ENCODE measurements around the gene SPON1. TPM values are rescaled to one million over a fixed set of nuclear protein-coding genes. Genes with fewer than 3 reads are reported as not detected.

SPON1 gene
- total RNA-seq, 3 donors from 2014 or later (not counting 1 experiment from before 2014, with no cell fraction given), result 0.09 to 0.18 TPM; not detected in 1

DNA sequence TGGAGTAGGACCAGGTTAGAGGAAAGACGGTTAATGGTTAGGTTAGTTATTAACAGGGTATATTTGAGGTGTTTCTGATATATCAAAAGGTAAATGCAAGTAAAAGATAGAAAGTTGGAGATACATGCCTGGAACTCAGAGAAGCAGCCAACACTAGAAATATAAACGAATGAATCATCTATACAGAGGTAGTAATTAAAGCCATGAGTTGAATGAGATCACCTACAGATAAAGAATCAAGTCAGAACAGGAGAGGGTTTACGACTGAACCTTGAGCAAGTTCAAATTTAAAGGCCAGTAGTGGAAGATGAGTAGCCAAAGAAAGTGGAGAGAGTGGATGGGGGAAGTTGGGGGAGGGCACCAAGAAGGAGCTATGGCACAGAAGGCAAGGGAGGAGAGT lies 73.9 kb downstream of the SPON1 start:
- TF ChIP-seq, protein P1, sequence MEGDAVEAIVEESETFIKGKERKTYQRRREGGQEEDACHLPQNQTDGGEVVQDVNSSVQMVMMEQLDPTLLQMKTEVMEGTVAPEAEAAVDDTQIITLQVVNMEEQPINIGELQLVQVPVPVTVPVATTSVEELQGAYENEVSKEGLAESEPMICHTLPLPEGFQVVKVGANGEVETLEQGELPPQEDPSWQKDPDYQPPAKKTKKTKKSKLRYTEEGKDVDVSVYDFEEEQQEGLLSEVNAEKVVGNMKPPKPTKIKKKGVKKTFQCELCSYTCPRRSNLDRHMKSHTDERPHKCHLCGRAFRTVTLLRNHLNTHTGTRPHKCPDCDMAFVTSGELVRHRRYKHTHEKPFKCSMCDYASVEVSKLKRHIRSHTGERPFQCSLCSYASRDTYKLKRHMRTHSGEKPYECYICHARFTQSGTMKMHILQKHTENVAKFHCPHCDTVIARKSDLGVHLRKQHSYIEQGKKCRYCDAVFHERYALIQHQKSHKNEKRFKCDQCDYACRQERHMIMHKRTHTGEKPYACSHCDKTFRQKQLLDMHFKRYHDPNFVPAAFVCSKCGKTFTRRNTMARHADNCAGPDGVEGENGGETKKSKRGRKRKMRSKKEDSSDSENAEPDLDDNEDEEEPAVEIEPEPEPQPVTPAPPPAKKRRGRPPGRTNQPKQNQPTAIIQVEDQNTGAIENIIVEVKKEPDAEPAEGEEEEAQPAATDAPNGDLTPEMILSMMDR (IDR thresholded peaks at IDR 0.05), result no peak
- no peak for DNase-seq
- Mint-ChIP-seq H3K4me1 (no peaks in the 10 kb centered on the region), H3K27me3 (ENCODE audit: low read depth in 2 of 2) (no peaks in the 10 kb centered on the region), H3K9me3 (no peaks in the 10 kb centered on the region), H3K36me3 (no peaks in the 10 kb centered on the region), H3K4me3 (no peak overlapping the region), H3K27ac (no peak overlapping the region)
- H3K9me3 ChIP-seq (ENCODE audit: control insufficient read depth, insufficient read depth, low read length), result no peaks in the 10 kb centered on the region
- H3K4me1 ChIP-seq (ENCODE audit: control insufficient read depth, insufficient read depth, low read length), result peaks cover 4% of the 10 kb centered on the region
- H3K36me3 ChIP-seq (ENCODE audit: control insufficient read depth, insufficient read depth, low read length), result no peaks in the 10 kb centered on the region
- WGBS (ENCODE audit: insufficient coverage), result 90% methylated on average over 3 of the region's 3 CpGs
- intact Hi-C loops (cut with micrococcal nuclease), result no loop called here
- ATAC-seq, result no peak
- H3K27me3 ChIP-seq (ENCODE audit: control insufficient read depth, insufficient read depth, low read length), result no peaks in the 10 kb centered on the region
- H3K27ac ChIP-seq (ENCODE audit: low read length), result no peak overlapping the region
- H3K4me3 ChIP-seq (ENCODE audit: low read length), result no peak overlapping the region

DNA sequence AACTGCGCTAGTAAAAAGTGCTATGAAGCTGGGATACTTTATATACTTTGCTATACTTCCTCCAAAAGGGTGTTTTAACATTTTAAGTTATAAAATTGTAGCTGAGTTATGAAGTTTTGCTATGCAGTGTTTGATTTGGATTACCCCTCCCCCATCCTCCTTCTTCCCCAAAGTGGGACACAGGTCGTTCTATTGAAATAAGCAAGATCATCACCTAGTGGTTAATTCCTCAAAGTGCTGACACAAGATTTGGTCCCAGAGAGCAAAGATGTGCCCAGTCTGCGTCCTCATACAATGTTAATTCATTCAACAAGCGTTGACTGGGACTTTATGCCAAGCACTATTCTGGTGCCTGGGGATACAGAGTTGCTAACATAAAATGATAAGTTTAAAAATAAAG lies 78.5 kb downstream of the SPON1 start:
- H3K36me3 Mint-ChIP-seq, result no peaks in the 10 kb centered on the region
- H3K4me3 Mint-ChIP-seq, result no peak overlapping the region
- Histone ChIP-seq H3K4me3 (ENCODE audit: low read length) (no peak overlapping the region), H3K27ac (ENCODE audit: low read length) (no peak overlapping the region), H3K4me1 (ENCODE audit: control insufficient read depth, insufficient read depth, low read length) (no peaks in the 10 kb centered on the region), H3K27me3 (ENCODE audit: control insufficient read depth, insufficient read depth, low read length) (no peaks in the 10 kb centered on the region), H3K36me3 (ENCODE audit: control insufficient read depth, insufficient read depth, low read length) (no peaks in the 10 kb centered on the region), H3K9me3 (ENCODE audit: control insufficient read depth, insufficient read depth, low read length) (no peaks in the 10 kb centered on the region)
- H3K4me1 Mint-ChIP-seq, result no peaks in the 10 kb centered on the region
- WGBS (ENCODE audit: insufficient coverage), result 59% methylated on average over 3 of the region's 4 CpGs
- TF ChIP-seq, protein P1 (IDR thresholded peaks at IDR 0.05), result no peak
- H3K27ac Mint-ChIP-seq, result no peak overlapping the region
- DNase-seq, result no peak
- no peak for ATAC-seq
- intact Hi-C loops (cut with micrococcal nuclease), result no loop called here
- H3K9me3 Mint-ChIP-seq, result no peaks in the 10 kb centered on the region
- H3K27me3 Mint-ChIP-seq (ENCODE audit: low read depth in 2 of 2), result no peaks in the 10 kb centered on the region

DNA sequence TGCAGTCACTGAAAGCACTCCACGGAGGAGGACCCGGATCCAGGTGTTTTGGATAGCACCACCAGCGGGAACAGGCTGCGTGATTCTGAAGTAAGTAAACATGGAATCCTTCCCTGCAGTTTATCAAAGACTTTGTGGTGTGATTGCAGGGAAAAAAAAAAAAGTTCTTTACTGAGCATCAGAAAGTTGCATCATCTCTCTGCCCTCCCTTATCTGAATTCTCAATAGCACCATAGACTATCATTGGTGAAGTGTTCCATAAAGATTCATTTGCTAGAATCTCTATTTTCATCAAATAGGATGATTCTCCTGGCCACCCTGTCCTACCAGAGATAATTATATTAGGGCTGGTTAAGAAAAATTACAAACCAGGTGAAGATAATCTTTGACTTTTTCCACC lies 79.0 kb downstream of the SPON1 start:
- WGBS (ENCODE audit: insufficient coverage), result 96% methylated on average over 4 of the region's 4 CpGs
- H3K27ac Mint-ChIP-seq, result no peak overlapping the region
- no peaks in the 10 kb centered on the region for H3K36me3 ChIP-seq (ENCODE audit: control insufficient read depth, insufficient read depth, low read length)
- H3K27ac ChIP-seq (ENCODE audit: low read length), result no peak overlapping the region
- H3K36me3 Mint-ChIP-seq, result no peaks in the 10 kb centered on the region
- no peaks in the 10 kb centered on the region for H3K4me1 ChIP-seq (ENCODE audit: control insufficient read depth, insufficient read depth, low read length)
- no peaks in the 10 kb centered on the region for H3K27me3 ChIP-seq (ENCODE audit: control insufficient read depth, insufficient read depth, low read length)
- no peaks in the 10 kb centered on the region for H3K27me3 Mint-ChIP-seq (ENCODE audit: low read depth in 2 of 2)
- no peak overlapping the region for H3K4me3 Mint-ChIP-seq
- no peaks in the 10 kb centered on the region for H3K4me1 Mint-ChIP-seq
- TF ChIP-seq, protein P1 (IDR thresholded peaks at IDR 0.05), result no peak
- ATAC-seq, result no peak
- H3K4me3 ChIP-seq (ENCODE audit: low read length), result no peak overlapping the region
- no peaks in the 10 kb centered on the region for H3K9me3 Mint-ChIP-seq
- intact Hi-C loops (cut with micrococcal nuclease), result no loop called here
- no peak for DNase-seq
- H3K9me3 ChIP-seq (ENCODE audit: control insufficient read depth, insufficient read depth, low read length), result no peaks in the 10 kb centered on the region

DNA sequence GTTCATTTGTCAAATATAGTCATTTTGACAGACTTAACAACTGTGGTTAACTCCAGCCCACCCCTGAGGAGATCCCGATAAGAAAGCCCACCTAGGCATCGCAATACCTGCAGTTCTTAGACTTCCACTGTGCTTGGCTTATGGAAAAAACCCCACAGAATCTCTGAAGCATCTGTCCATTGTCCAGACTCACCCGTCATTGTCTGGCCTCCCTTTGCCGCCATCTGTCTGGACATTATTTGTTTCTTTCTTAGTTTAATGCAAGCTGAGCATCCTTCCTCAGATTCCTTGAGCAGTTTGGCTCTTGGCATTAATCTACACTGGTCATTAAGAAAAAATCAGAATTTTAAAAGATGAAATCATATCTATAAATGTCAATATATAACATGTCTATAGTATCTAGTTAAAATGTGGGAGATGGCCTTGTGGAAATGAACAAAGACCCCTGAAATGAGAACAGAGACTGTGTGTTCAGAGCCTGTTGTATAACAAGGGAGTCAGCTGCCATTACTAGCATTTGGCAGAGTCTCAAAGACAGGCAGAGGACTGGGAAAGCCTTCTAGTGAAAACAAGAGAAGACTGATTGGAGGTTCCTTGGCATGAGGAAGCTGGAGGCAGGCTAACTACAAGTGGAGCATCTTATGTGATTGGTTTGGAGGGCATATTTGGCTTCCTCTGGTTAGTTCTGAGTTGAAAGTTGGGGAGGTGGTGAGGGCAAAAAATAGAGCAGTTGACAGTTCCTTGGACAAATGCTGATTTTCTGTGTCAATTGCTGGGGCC lies 80.4 kb downstream of the SPON1 start:
- no peaks in the 10 kb centered on the region for H3K4me1 Mint-ChIP-seq
- H3K9me3 Mint-ChIP-seq, result no peaks in the 10 kb centered on the region
- H3K27me3 Mint-ChIP-seq (ENCODE audit: low read depth in 2 of 2), result peaks cover 0 to 5% of the 10 kb centered on the region in 2 donors
- H3K27me3 ChIP-seq (ENCODE audit: control insufficient read depth, insufficient read depth, low read length), result no peaks in the 10 kb centered on the region
- H3K4me3 ChIP-seq (ENCODE audit: low read length), result no peak overlapping the region
- no peak overlapping the region for H3K27ac ChIP-seq (ENCODE audit: low read length)
- TF ChIP-seq, protein P1 (IDR thresholded peaks at IDR 0.05), result no peak
- no peaks in the 10 kb centered on the region for H3K36me3 Mint-ChIP-seq
- H3K36me3 ChIP-seq (ENCODE audit: control insufficient read depth, insufficient read depth, low read length), result no peaks in the 10 kb centered on the region
- 97% methylated on average over 4 of the region's 4 CpGs for WGBS (ENCODE audit: insufficient coverage)
- intact Hi-C loops (cut with micrococcal nuclease), result no loop called here
- DNase-seq, result no peak
- H3K4me1 ChIP-seq (ENCODE audit: control insufficient read depth, insufficient read depth, low read length), result no peaks in the 10 kb centered on the region
- no peak overlapping the region for H3K27ac Mint-ChIP-seq
- H3K4me3 Mint-ChIP-seq, result no peak overlapping the region
- no peak for ATAC-seq
- no peaks in the 10 kb centered on the region for H3K9me3 ChIP-seq (ENCODE audit: control insufficient read depth, insufficient read depth, low read length)

All from natural killer cell (primary cell).